ENCODE results near the gene STK11IP.

- TF ChIP-seq CTCF (IDR thresholded peaks at IDR 0.05; ENCODE audit: poor library complexity, severe bottlenecking) (no peak), EZH2 (IDR thresholded peaks at IDR 0.05; ENCODE audit: borderline replicate concordance, insufficient read depth, low read length, poor library complexity, severe bottlenecking) (no peak)
Observed at GRCh38 chr2:219615894-219616293, 18.2 kb downstream of the STK11IP start.
